GM21737 (cell line): ENCODE data around the gene HINT3.
"Not testable (repeated sequence)": the region's sequence is repeated elsewhere in the genome, so short reads cannot be mapped to it uniquely, and the experiment has no call there.

Experiments used
- ATAC-seq: cut with Tn5 transposase; IDR thresholded peaks from one replicate; pipeline ENCODE4 v1.9.1; 2021; ENCODE audit warnings: mild to moderate bottlenecking, moderate library complexity; ENCODE audit not compliant: unreplicated experiment

The HINT3 gene

DNA sequence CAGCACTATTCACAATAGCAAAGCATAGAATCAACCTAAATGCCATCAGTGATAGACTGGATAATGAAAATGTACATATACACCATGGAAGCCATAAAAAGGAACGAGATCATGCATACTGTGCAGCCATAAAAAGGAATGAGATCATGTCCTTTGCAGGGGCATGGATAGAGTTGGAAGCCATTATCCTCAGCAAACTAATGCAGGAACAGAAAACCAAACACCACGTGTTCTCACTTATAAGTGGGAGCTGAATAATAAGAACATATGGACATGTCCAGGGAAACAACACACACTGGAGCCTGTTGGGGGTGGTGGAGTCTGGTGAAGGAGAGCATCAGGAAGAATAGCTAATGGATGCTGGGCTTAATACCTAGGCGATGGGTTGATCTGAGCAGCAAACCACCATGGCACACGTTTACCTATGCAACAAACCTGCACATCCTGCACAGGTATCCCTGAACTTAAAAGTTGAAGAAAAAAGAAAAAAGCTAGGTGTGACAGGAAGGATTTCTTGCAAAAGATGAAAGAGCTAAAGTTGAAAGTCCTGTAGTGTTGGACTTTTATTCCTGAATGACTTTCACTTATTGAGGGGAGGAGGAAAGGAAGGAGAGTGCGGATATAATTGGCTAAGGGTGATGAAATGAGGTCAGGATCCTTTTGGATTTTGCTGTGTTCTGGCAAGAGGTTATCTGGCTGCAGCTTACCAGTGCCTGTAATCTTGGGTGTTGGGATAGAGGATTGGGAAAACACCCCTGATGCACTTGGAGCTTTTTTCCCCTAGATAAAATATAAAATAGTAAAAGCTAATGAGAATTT is 38.3 kb downstream of the HINT3 start:
- ATAC-seq, result no peak

DNA sequence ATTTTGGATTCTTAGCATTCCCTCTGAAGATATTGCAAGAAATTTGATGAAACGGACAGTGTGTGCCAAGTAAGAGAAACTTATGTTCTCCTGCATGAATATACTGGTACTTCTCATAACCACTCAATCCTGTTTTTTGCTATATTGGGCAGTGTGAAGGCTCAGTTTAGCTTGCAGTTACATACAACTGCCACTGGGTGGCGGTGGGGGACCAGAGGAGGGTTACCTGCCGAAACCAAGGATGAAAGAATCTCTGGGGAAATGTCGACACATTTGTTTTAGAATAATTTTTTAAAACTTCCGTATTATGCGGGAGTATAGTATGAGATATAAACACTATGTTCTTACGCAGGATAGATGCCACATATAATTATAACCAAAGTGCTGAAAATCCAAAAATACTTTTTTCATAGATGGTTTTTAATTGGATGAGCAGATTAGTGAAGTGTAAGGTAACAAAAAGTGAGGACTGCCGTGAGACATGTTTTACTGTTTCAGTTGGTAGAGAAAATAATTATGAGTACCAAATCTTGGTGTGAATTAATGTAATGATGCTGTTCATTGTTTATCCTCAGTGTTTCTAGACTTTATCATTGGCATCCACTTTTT is 39.5 kb downstream of the HINT3 start:
- peak; percentile 93 for ATAC-seq

DNA sequence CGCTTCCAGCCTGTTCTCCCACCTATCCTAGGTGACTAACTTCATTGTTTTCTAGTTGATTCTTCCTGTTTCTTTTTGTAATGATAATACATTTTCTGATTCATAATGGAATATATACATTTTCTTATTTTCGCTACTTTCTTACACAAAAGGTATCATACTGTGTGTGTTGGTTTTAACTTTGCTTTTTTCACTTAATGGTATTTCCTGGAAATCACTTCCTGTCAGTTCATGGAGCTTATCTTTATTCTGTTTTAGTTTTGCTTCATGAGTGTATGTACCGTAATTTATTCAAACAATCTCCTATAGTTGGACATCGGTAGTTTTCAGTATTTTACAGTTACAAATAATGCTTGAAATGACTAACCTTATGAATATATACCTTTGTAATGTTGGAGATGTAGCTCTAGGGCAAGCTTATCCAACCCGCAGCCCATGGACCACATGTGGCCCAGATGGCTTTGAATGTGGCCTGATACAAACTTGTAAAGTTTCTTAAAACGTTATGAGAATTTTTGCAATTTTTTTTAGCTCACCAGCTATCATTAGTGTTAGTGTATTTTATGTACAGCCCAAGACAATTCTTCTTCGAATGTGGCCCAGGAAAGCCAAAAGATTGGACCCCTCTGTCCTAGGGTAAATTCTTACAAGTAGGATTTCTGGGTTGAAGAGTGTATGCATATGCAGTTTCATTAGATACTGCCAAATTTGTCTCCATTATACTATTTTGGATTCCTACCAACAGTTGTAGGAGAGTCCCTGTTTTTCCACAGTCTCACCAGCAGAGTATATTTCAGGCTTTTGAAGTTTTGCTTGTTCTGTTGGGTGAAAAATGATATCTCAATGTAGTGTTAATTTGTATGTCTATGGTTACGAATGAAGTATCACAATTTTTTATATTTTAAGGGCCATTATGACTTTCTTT is 46.4 kb downstream of the HINT3 start:
- no peak for ATAC-seq

DNA sequence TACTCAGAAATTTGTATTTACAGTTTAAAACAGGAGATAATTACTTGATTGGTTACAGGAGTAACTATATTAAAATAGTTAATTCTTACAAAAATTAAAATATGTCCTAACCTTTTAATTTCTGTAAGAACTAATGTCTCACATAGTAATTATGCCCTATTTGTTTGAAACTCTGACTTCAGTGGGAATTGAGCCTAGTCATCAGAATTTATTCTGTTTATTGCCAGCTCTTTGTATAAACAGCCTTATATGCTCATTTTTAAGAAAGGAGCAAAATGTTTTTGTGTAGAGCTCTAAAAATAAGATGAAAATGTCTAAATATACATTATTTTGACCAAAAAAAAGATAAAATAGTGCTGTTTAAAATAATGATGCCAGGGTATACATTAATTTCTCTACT is 51.2 kb downstream of the HINT3 start:
- no peak for ATAC-seq

DNA sequence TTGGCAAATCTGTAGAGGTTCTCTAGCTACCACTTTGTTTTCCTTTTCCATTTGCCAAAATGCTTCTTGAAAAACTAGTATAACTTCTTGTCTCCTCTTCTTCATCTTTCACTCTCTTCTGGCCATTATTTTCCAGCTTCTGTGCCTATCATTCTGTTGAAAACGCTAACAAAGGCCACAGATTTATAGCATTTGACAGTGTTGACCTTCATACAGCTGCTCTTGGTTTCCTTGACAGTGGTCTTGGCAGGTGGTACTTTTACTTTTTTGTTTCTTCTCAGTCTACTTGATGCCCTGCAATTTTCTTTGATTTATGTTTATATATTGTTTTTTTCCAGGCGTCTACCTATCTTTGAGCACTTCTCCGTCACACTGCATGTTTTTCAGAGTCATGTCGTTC is 53.5 kb downstream of the HINT3 start:
- no peak for ATAC-seq

DNA sequence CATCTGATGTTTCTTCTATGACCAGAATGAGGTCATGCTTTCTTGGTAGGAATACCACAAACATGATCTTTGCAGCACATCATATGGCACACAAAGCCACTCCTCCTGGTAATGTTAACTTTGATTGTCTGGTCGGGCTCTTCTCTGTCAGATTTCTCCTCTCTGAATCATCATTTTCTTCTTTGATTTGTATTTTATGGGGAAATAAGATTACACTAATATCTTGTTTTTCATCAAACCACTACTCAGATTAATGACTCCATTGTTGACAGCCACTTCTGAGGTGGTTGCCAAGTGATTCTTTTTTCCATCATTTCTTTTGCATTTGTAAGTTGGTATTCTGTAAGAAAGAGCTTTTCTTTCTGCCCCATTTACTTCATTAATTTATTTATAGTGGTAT is 59.3 kb downstream of the HINT3 start:
- no peak for ATAC-seq

DNA sequence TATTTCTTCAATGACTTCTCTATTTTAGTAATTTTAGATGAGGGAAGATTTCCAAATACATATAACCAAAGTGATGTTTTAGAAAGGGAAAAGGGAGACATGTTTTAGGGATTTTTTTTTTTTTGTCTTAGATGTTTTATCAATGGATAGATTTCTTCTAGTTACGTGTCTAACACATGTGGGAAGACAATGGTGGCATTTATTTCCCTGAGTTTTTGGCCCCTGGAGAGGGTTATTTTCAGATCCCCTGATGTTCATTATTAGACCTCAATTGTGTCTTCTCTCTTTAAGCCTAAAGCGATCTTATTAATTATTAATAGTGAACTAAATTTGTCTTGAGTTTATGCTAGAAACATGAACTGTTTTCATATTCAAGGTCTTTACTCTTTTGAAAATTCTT is 60.0 kb downstream of the HINT3 start:
- no peak for ATAC-seq

DNA sequence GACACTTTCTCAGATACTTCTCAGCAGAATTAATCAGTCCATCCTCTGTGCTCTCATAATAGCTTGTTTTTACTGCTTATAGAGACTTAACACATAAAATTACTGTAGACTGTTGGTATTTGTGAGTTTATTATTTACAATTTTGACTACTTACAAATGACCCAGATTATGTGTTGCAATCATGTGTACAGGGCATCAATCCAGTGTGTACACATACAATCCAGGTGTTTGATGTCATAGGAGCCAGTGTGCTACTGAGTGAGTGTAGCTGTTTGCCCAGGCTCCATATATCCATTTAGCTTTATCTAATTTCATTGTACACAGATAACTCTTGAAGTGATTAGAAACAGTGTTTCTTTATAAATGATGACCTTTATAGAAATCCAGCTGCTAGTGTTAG is 61.1 kb downstream of the HINT3 start:
- no peak for ATAC-seq

DNA sequence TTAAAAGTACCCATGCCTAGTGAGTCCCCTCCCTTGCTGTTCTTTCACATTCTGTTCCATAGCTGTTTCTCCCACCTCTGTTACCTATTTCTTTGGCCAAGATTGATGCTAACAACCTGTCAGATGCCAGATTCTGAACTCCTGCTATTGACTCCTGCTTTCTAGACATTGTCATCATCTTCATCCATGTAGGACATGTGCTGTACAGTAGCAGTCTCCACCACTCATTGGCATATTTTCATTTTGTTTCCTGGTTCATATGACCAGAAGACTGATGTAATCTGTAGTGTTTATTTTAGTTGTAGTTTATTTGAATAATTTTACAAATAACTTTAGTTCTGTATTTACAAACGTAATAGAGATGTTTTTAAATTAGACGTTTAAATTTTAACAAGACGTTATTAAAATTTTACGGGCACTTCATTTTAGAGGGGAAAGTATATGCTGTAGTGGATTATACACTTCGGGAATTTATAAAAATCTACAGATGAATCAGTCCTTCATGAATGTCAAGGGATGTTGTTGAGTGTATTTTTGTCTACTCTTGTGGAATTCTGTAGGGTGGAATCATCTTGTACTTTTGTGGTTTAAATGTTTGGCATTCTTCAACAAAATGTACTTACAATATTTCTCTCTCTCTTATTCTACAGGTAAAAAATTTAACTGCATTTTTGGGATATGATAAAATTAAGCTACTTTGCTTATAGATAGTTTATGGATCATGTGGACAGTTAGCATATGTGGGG is 63.9 kb downstream of the HINT3 start:
- ATAC-seq, result no peak

DNA sequence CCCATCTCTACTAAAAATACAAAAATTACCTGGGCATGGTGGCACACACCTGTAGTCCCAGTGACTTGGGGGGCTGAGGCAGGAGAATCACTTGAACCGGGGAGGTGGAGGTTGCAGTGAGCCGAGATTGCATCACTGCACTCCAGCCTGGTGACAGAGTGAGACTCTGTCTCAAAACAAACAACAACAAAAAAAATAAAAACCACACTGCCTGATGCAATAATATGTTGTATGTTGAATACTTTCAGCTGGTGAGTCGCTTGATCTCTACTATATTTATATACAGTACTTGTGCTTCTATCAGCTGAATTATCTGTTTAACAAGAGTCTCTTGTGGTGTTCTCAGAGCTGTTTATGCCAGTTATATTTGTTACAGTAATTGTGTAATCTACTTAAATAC is 66.9 kb downstream of the HINT3 start:
- not testable (repeated sequence) for ATAC-seq

DNA sequence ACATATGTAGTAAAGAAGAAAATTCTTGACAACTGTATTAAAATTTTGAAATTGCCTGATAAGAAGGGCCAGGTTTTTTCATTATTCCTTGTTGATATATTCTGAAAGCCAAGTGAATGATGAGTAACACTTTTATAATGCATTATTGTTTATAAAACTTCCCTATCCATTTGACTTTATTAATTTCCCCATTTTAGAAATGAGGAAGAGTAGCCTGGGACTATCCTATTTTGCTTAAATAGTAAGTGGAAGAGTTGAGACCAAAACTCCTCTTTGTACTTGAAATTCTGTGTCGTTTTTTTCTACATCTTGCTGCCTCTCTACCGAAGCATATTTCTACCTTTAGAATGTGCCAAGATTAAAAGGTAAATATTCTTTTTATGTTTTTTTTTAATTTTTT is 69.4 kb downstream of the HINT3 start:
- ATAC-seq, result no peak

DNA sequence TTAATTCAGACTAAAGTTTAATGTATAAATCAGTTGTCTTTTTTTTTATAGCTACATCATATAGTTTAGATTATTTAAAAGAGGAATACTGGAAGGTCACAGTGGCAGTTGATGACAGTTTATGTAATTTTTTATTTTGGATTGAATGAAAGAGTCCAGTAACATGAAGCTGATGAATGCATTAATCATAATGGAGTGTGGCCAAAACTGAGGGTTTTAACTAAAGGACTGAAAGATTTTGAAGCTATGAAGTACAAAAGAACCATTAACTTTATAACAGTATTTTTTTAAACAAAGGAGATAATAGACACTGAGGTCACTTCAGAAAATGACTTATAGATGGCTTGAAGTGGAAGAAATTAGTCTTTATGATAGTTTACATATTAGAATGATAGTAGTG is 71.0 kb downstream of the HINT3 start:
- no peak for ATAC-seq
